BLaER1 (cell line): ENCODE data around the gene DDX54.

Experiments used
- H3K27ac ChIP-seq: shearing (Covaris generic); formaldehyde crosslinking; 2 replicates; pipeline ENCODE4 v1.8.1; 2022
- H3K27me3 ChIP-seq: shearing (Covaris generic); formaldehyde crosslinking; 2 replicates; pipeline ENCODE4 v1.8.1; 2022
- H3K36me3 ChIP-seq: shearing (Covaris generic); formaldehyde crosslinking; 2 replicates; pipeline ENCODE4 v1.8.1; 2022
- H3K4me1 ChIP-seq: shearing (Covaris generic); formaldehyde crosslinking; 2 replicates; pipeline ENCODE4 v1.8.1; 2022
- H3K4me2 ChIP-seq: shearing (Covaris generic); formaldehyde crosslinking; 2 replicates; pipeline ENCODE4 v1.8.1; 2022
- H3K4me3 ChIP-seq: shearing (Covaris generic); formaldehyde crosslinking; 2 replicates; pipeline ENCODE4 v1.8.1; 2022
- H3K9ac ChIP-seq: shearing (Covaris generic); formaldehyde crosslinking; 2 replicates; pipeline ENCODE4 v1.8.1; 2022
- H3K9me3 ChIP-seq: shearing (Covaris generic); formaldehyde crosslinking; 2 replicates; pipeline ENCODE4 v1.8.1; 2022
- H4K20me1 ChIP-seq: shearing (Covaris generic); formaldehyde crosslinking; 2 replicates; pipeline ENCODE4 v1.8.1; 2022
- Cebpa-rat ChIP-seq: shearing (Covaris generic); IDR thresholded peaks from 2 replicates; pipeline ENCODE4 v1.8.1; 2022

DDX54 gene

GRCh38 chr12:113202300-113203075 is 17.2 kb upstream of the DDX54 start:
- Histone ChIP-seq H4K20me1 (peaks cover 45% of the 10 kb centered on the region), H3K4me2 (no peak overlapping the region), H3K9ac (no peak overlapping the region), H3K4me3 (no peak overlapping the region), H3K27me3 (peaks cover 44% of the 10 kb centered on the region), H3K4me1 (peaks cover 14% of the 10 kb centered on the region), H3K27ac (no peak overlapping the region), H3K36me3 (no peaks in the 10 kb centered on the region), H3K9me3 (no peaks in the 10 kb centered on the region)
- no peak for TF ChIP-seq Cebpa-rat

- TF ChIP-seq Cebpa-rat, result no peak
- H3K9ac ChIP-seq, result no peak overlapping the region
- peaks cover 34% of the 10 kb centered on the region for H3K27me3 ChIP-seq
- no peak overlapping the region for H3K27ac ChIP-seq
- H3K4me1 ChIP-seq, result peaks cover 4% of the 10 kb centered on the region
- no peaks in the 10 kb centered on the region for H3K36me3 ChIP-seq
- no peak overlapping the region for H3K4me3 ChIP-seq
- peaks cover 45% of the 10 kb centered on the region; the same call in 1 of the 2 replicates for H4K20me1 ChIP-seq
- no peak overlapping the region for H3K4me2 ChIP-seq
- H3K9me3 ChIP-seq, result no peaks in the 10 kb centered on the region
Measured at GRCh38 chr12:113201187-113202177, 16.2 kb upstream of the DDX54 start.

GRCh38 chr12:113200021-113200797 is 14.9 kb upstream of the DDX54 start:
- H3K27me3 ChIP-seq, result peaks cover 28% of the 10 kb centered on the region
- no peak overlapping the region for H3K4me2 ChIP-seq
- no peak overlapping the region for H3K4me3 ChIP-seq
- H3K36me3 ChIP-seq, result no peaks in the 10 kb centered on the region
- TF ChIP-seq Cebpa-rat, result no peak
- no peaks in the 10 kb centered on the region for H3K9me3 ChIP-seq
- no peak overlapping the region for H3K27ac ChIP-seq
- H3K4me1 ChIP-seq, result no peaks in the 10 kb centered on the region
- no peak overlapping the region for H3K9ac ChIP-seq
- H4K20me1 ChIP-seq, result peaks cover 53% of the 10 kb centered on the region

GRCh38 chr12:113198296-113198695 is 13.0 kb upstream of the DDX54 start:
- Histone ChIP-seq H3K9ac (no peak overlapping the region), H3K4me1 (peaks cover 13% of the 10 kb centered on the region), H3K4me2 (no peak overlapping the region), H3K27ac (no peak overlapping the region), H4K20me1 (peaks cover 57% of the 10 kb centered on the region), H3K4me3 (no peak overlapping the region), H3K9me3 (no peaks in the 10 kb centered on the region), H3K27me3 (peaks cover 14% of the 10 kb centered on the region), H3K36me3 (no peaks in the 10 kb centered on the region)
- no peak for TF ChIP-seq Cebpa-rat

- Histone ChIP-seq H3K4me3 (no peak overlapping the region), H3K27ac (no peak overlapping the region), H3K4me2 (no peak overlapping the region), H3K4me1 (peaks cover 13% of the 10 kb centered on the region), H3K9me3 (no peaks in the 10 kb centered on the region), H3K9ac (no peak overlapping the region), H4K20me1 (peaks cover 59% of the 10 kb centered on the region), H3K27me3 (peaks cover 14% of the 10 kb centered on the region), H3K36me3 (peaks cover 5% of the 10 kb centered on the region)
- TF ChIP-seq Cebpa-rat, result no peak
Measured at GRCh38 chr12:113197518-113198077, 12.3 kb upstream of the DDX54 start.

GRCh38 chr12:113196990-113197389 is 11.7 kb upstream of the DDX54 start:
- H3K27me3 ChIP-seq, result peaks cover 10% of the 10 kb centered on the region

GRCh38 chr12:113196582-113196981 is 11.3 kb upstream of the DDX54 start:
- TF ChIP-seq Cebpa-rat, result no peak
- Histone ChIP-seq H3K4me2 (no peak overlapping the region), H3K27ac (no peak overlapping the region), H3K4me1 (peaks cover 13% of the 10 kb centered on the region), H3K36me3 (peaks cover 15% of the 10 kb centered on the region), H3K9ac (no peak overlapping the region), H3K27me3 (peaks cover 6% of the 10 kb centered on the region), H3K9me3 (no peaks in the 10 kb centered on the region), H3K4me3 (no peak overlapping the region), H4K20me1 (peaks cover 57% of the 10 kb centered on the region)

More at GRCh38 chr12:113196990-113197389, 11.7 kb upstream of the DDX54 start:
- Histone ChIP-seq H3K9me3 (no peaks in the 10 kb centered on the region), H3K27ac (no peak overlapping the region), H3K4me1 (peaks cover 13% of the 10 kb centered on the region), H4K20me1 (peaks cover 57% of the 10 kb centered on the region), H3K4me2 (no peak overlapping the region), H3K4me3 (no peak overlapping the region), H3K36me3 (peaks cover 11% of the 10 kb centered on the region), H3K9ac (no peak overlapping the region)
- no peak for TF ChIP-seq Cebpa-rat

GRCh38 chr12:113195598-113195997 is 10.3 kb upstream of the DDX54 start:
- Histone ChIP-seq H4K20me1 (peaks cover 64% of the 10 kb centered on the region), H3K9ac (no peak overlapping the region), H3K27ac (no peak overlapping the region), H3K36me3 (peaks cover 24% of the 10 kb centered on the region), H3K4me2 (no peak overlapping the region), H3K9me3 (no peaks in the 10 kb centered on the region), H3K4me1 (peaks cover 13% of the 10 kb centered on the region), H3K4me3 (no peak overlapping the region), H3K27me3 (no peaks in the 10 kb centered on the region)
- TF ChIP-seq Cebpa-rat, result no peak

- Histone ChIP-seq H3K27ac (no peak overlapping the region), H3K4me1 (peaks cover 13% of the 10 kb centered on the region), H3K4me2 (no peak overlapping the region), H3K9ac (no peak overlapping the region), H4K20me1 (peaks cover 70% of the 10 kb centered on the region), H3K9me3 (no peaks in the 10 kb centered on the region), H3K27me3 (no peaks in the 10 kb centered on the region), H3K4me3 (no peak overlapping the region), H3K36me3 (peaks cover 31% of the 10 kb centered on the region)
- TF ChIP-seq Cebpa-rat, result no peak
Measured at GRCh38 chr12:113194971-113195391, 9.7 kb upstream of the DDX54 start.
